NCI-H2196 treated with DMSO at 0.1 percent for 48 hours (cell line): Measurements from ENCODE around the gene ITFG2.
"Not testable (repeated sequence)": the region's sequence is repeated elsewhere in the genome, so short reads cannot be mapped to it uniquely, and the experiment has no call there.

Source experiments
- DNase-seq: peaks from one replicate; lab custom pipeline; 2025; ENCODE audit not compliant: unreplicated experiment; lab: John Stamatoyannopoulos, UW

The ITFG2 gene

GRCh38 chr12:2812290-2813213 lies at the start of gene ITFG2:
ITFG2 (plus strand) TSS chr12:2812668; CDS start chr12:2812761, 93 bp downstream.
- peak; percentile 76 for DNase-seq

- DNase-seq: no peak
Measured at GRCh38 chr12:2764398-2764797, 48.1 kb upstream of the ITFG2 start.

GRCh38 chr12:2765052-2765451 lies 47.4 kb upstream of the ITFG2 start:
- no peak for DNase-seq

GRCh38 chr12:2765608-2766007 lies 46.9 kb upstream of the ITFG2 start:
- DNase-seq: no peak

- DNase-seq: no peak
Measured at GRCh38 chr12:2768224-2768961, 44.1 kb upstream of the ITFG2 start.

- DNase-seq: no peak
Measured at GRCh38 chr12:2769866-2770533, 42.5 kb upstream of the ITFG2 start.

GRCh38 chr12:2770544-2770943 lies 41.9 kb upstream of the ITFG2 start:
- not testable (repeated sequence) for DNase-seq

- no peak for DNase-seq
Measured at GRCh38 chr12:2772370-2772769, 40.1 kb upstream of the ITFG2 start.

GRCh38 chr12:2773199-2773875 lies 39.1 kb upstream of the ITFG2 start:
- DNase-seq: no peak

GRCh38 chr12:2775431-2775830 lies 37.0 kb upstream of the ITFG2 start:
- no peak for DNase-seq

- DNase-seq: no peak
Measured at GRCh38 chr12:2776129-2776806, 36.2 kb upstream of the ITFG2 start.

GRCh38 chr12:2779281-2779680 lies 33.2 kb upstream of the ITFG2 start:
- no peak for DNase-seq

GRCh38 chr12:2783936-2784600 lies 28.4 kb upstream of the ITFG2 start:
- no peak for DNase-seq

- DNase-seq: no peak
Measured at GRCh38 chr12:2785017-2785416, 27.5 kb upstream of the ITFG2 start.

GRCh38 chr12:2791089-2791488 lies 21.4 kb upstream of the ITFG2 start:
- no peak for DNase-seq

GRCh38 chr12:2792671-2793500 lies 19.6 kb upstream of the ITFG2 start:
- DNase-seq: no peak

GRCh38 chr12:2793561-2793960 lies 18.9 kb upstream of the ITFG2 start:
- DNase-seq: no peak

GRCh38 chr12:2794191-2794735 lies 18.2 kb upstream of the ITFG2 start:
- no peak for DNase-seq
